ENCODE measurements around the gene RBM45.

GRCh38 chr2:178069551-178069950 lies 42.7 kb upstream of the RBM45 start:
- TF ChIP-seq CTCF (IDR thresholded peaks at IDR 0.05; ENCODE audit: poor library complexity) (peak; percentile 24), EZH2phosphoT487 (IDR thresholded peaks at IDR 0.05; ENCODE audit: low read depth, severe bottlenecking, unreplicated experiment) (no peak), EZH2 (IDR thresholded peaks at IDR 0.05; ENCODE audit: borderline replicate concordance) (no peak)

All from hepatocyte (in vitro differentiated cells).